HL-60 (cell line): ENCODE results near the gene RAB11FIP3.

Source experiments
- GABPA ChIP-seq: IDR thresholded peaks from 2 replicates; pipeline ENCODE4 v1.6.1; 2012; ENCODE audit warnings: low read depth
- POLR2AphosphoS5 ChIP-seq: IDR thresholded peaks from 2 replicates; pipeline ENCODE4 v1.6.1; 2012; ENCODE audit warnings: low read depth
- TF ChIP-seq, protein P1 (sequence below): IDR thresholded peaks from one replicate; pipeline ENCODE4 v1.5.1; 2011; ENCODE audit warnings: low read length, control low read depth, inconsistent platforms; ENCODE audit not compliant: insufficient read depth

- TF ChIP-seq, protein P1, sequence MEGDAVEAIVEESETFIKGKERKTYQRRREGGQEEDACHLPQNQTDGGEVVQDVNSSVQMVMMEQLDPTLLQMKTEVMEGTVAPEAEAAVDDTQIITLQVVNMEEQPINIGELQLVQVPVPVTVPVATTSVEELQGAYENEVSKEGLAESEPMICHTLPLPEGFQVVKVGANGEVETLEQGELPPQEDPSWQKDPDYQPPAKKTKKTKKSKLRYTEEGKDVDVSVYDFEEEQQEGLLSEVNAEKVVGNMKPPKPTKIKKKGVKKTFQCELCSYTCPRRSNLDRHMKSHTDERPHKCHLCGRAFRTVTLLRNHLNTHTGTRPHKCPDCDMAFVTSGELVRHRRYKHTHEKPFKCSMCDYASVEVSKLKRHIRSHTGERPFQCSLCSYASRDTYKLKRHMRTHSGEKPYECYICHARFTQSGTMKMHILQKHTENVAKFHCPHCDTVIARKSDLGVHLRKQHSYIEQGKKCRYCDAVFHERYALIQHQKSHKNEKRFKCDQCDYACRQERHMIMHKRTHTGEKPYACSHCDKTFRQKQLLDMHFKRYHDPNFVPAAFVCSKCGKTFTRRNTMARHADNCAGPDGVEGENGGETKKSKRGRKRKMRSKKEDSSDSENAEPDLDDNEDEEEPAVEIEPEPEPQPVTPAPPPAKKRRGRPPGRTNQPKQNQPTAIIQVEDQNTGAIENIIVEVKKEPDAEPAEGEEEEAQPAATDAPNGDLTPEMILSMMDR = no peak
- no peak for TF ChIP-seq POLR2AphosphoS5
- TF ChIP-seq GABPA = no peak
These were observed 111.3 kb downstream of the RAB11FIP3 start for GRCh38 chr16:536746-537145.
